Kidney tubule cell (primary cell): ENCODE measurements around the gene GPR158.
"Not testable (repeated sequence)": the region's sequence is repeated elsewhere in the genome, so short reads cannot be mapped to it uniquely, and the experiment has no call there.

Experiments used
- DNase-seq: peaks from one replicate; pipeline ENCODE4 v3.0.0-alpha.2; 2018; ENCODE audit warnings: low spot score

GPR158 gene

GRCh38 chr10:25174461-25175230 is at the start of gene GPR158:
TSS of gene GPR158 (plus strand) at chr10:25175001. CDS start at chr10:25175421, 420 bp downstream.
- DNase-seq, result peak; percentile 91

- peak; percentile 29 for DNase-seq
Measured at GRCh38 chr10:25125201-25125611, 49.6 kb upstream of the GPR158 start.

GRCh38 chr10:25129592-25129991 is 45.2 kb upstream of the GPR158 start:
- DNase-seq, result no peak

GRCh38 chr10:25130906-25131305 is 43.9 kb upstream of the GPR158 start:
- no peak for DNase-seq

GRCh38 chr10:25142116-25142864 is 32.5 kb upstream of the GPR158 start:
- no peak for DNase-seq

- no peak for DNase-seq
Measured at GRCh38 chr10:25157650-25158049, 17.2 kb upstream of the GPR158 start.

- DNase-seq, result no peak
Measured at GRCh38 chr10:25159591-25159990, 15.2 kb upstream of the GPR158 start.

GRCh38 chr10:25162391-25162790 is 12.4 kb upstream of the GPR158 start:
- no peak for DNase-seq

GRCh38 chr10:25163464-25163863 is 11.3 kb upstream of the GPR158 start:
- DNase-seq, result not testable (repeated sequence)

- no peak for DNase-seq
Measured at GRCh38 chr10:25169740-25170139, 5.1 kb upstream of the GPR158 start.

GRCh38 chr10:25170627-25171026 is 4.2 kb upstream of the GPR158 start:
- no peak for DNase-seq

- no peak for DNase-seq
Measured at GRCh38 chr10:25175527-25176420, 973 bp downstream of the GPR158 start.

- no peak for DNase-seq
Measured at GRCh38 chr10:25176421-25176968, 1.7 kb downstream of the GPR158 start.

GRCh38 chr10:25177093-25177753 is 2.4 kb downstream of the GPR158 start:
- no peak for DNase-seq

GRCh38 chr10:25177754-25178135 is 2.9 kb downstream of the GPR158 start:
- no peak for DNase-seq

GRCh38 chr10:25178411-25178810 is 3.6 kb downstream of the GPR158 start:
- no peak for DNase-seq

GRCh38 chr10:25180801-25181200 is 6.0 kb downstream of the GPR158 start:
- no peak for DNase-seq

- no peak for DNase-seq
Measured at GRCh38 chr10:25182636-25183035, 7.8 kb downstream of the GPR158 start.

- no peak for DNase-seq
Measured at GRCh38 chr10:25191162-25191895, 16.5 kb downstream of the GPR158 start.

- no peak for DNase-seq
Measured at GRCh38 chr10:25198151-25198550, 23.4 kb downstream of the GPR158 start.
